Suprapubic skin (tissue), 4 donors: ENCODE measurements around the gene SMIM34.
"Not testable (repeated sequence)": the region's sequence is repeated elsewhere in the genome, so short reads cannot be mapped to it uniquely, and the experiment has no call there.

ENCODE experiments used
- EP300 ChIP-seq: sonication (generic); formaldehyde crosslinking; IDR thresholded peaks from one replicate; pipeline ENCODE4 v1.6.1; 2017; ENCODE audit warnings: antibody characterized with exemption
- POLR2A ChIP-seq, 2 donors: fragments of 450-650 bp; IDR thresholded peaks; one replicate each; pipeline ENCODE4 v1.6.1; 2017; ENCODE audit warnings: antibody characterized with exemption in 2 of 2, mild to moderate bottlenecking in 2 of 2, moderate library complexity in 2 of 2
- POLR2AphosphoS5 ChIP-seq, 3 donors: sonication (generic); formaldehyde crosslinking; IDR thresholded peaks; one replicate each; pipeline ENCODE4 v1.6.1; 2017; ENCODE audit warnings: antibody characterized with exemption in 3 of 3

DNA sequence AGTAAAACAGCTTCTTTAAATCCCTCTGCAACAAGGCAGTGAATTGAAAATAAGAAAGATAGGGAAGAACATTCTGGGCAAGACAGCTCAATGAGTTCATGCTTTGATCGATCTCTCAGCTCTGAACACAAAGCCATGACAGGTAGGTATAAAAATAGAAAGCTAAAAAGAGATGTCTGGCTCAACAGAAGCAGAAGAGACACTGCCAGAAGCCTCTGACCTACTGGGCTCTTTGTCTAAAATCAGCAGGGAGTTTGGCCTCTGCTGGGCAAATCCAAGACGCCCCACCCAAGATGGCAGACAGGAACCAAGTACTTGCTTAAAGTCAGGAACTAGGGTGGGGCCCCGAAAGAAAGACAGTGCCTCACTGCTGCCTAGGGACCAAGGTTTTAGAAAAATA lies 43.6 kb upstream of the SMIM34 start:
- not testable (repeated sequence) for TF ChIP-seq POLR2AphosphoS5 (IDR thresholded peaks at IDR 0.05); POLR2A (IDR thresholded peaks at IDR 0.05); EP300
